ENCODE measurements around the gene GDF11. TPM values are rescaled to one million over a fixed set of nuclear protein-coding genes. Genes with fewer than 3 reads are reported as not detected.

The GDF11 gene
- total and polyA plus RNA-seq, 2 of the 8 experiments (the other 6 are each of a cell fraction or from before 2014, with no cell fraction given): 12.1 to 15.1 TPM

DNA sequence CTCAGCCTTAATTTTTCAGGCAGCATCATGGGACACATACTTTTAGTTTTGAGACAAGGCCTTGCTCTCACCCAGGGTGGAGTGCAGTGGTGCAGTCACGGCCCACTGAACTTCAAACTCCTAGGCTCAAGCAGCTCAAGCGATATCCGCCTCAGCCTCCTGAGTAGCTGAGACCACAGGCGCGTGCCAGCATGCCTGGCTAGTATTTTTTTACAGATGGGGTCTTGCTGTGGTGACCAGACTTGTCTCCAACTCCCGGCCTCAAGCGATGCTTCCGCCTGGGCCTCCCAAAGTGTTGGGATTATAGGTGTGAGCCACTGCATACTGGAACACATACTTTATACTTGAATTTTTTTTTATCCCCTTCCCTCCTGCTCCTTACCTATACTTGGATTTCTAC lies 20.0 kb upstream of the GDF11 start (continued):
- TF ChIP-seq, protein P1, sequence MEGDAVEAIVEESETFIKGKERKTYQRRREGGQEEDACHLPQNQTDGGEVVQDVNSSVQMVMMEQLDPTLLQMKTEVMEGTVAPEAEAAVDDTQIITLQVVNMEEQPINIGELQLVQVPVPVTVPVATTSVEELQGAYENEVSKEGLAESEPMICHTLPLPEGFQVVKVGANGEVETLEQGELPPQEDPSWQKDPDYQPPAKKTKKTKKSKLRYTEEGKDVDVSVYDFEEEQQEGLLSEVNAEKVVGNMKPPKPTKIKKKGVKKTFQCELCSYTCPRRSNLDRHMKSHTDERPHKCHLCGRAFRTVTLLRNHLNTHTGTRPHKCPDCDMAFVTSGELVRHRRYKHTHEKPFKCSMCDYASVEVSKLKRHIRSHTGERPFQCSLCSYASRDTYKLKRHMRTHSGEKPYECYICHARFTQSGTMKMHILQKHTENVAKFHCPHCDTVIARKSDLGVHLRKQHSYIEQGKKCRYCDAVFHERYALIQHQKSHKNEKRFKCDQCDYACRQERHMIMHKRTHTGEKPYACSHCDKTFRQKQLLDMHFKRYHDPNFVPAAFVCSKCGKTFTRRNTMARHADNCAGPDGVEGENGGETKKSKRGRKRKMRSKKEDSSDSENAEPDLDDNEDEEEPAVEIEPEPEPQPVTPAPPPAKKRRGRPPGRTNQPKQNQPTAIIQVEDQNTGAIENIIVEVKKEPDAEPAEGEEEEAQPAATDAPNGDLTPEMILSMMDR (IDR thresholded peaks at IDR 0.05; ENCODE audit: control extremely low read depth in 1 of 3, insufficient read depth in 1 of 3, low read depth in 1 of 3, low read length in 3 of 3): no peak
- TF ChIP-seq ASH2L (IDR thresholded peaks at IDR 0.05; ENCODE audit: low read length) (no peak), PHF8 (conservative IDR thresholded peaks at IDR 0.05; ENCODE audit: low read depth, low read length) (no peak), KDM5A (IDR thresholded peaks at IDR 0.05; ENCODE audit: low read length) (no peak)

All from H1 (cell line).